ENCODE results near the gene DNMT3A. TPM values are rescaled to one million over a fixed set of nuclear protein-coding genes. Genes with fewer than 3 reads are reported as not detected.
"Not testable (repeated sequence)": the region's sequence is repeated elsewhere in the genome, so short reads cannot be mapped to it uniquely, and the experiment has no call there.

The DNMT3A gene
- total RNA-seq, 1 donor from 2014 or later, result 19.6 TPM

GRCh38 chr2:25219621-25220020 is 122.1 kb downstream of the DNMT3A start:
- no peak for DNase-seq (ENCODE audit: extremely low read depth, low read depth, low spot score)

GRCh38 chr2:25218100-25218499 is 123.6 kb downstream of the DNMT3A start:
- DNase-seq (ENCODE audit: extremely low read depth, low read depth, low spot score), result no peak

- no peak for DNase-seq (ENCODE audit: extremely low read depth, low read depth, low spot score)
These were observed 125.6 kb downstream of the DNMT3A start for GRCh38 chr2:25215948-25216679.

DNA sequence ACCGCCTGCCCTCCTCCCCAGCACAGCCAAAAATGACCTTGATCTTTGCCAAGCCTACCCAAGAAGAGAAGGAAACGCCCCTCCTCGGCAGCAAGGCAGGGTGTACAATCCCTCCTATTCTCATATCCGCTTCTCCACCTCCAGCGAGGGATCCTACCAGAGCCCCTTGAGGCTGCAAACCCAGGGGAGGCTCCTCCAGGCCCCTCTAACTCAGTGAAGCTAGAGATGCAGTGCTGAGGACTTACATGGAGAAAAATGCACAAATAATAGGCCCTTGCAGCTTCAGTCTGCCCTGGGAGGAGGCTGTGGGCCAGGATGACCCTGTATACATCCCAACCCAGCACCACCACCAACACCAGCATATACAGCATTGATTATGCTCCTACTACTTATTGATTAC is 126.5 kb downstream of the DNMT3A start:
- DNase-seq (ENCODE audit: extremely low read depth, low read depth, low spot score), result no peak

GRCh38 chr2:25213229-25213628 is 128.5 kb downstream of the DNMT3A start:
- no peak for DNase-seq (ENCODE audit: extremely low read depth, low read depth, low spot score)

DNA sequence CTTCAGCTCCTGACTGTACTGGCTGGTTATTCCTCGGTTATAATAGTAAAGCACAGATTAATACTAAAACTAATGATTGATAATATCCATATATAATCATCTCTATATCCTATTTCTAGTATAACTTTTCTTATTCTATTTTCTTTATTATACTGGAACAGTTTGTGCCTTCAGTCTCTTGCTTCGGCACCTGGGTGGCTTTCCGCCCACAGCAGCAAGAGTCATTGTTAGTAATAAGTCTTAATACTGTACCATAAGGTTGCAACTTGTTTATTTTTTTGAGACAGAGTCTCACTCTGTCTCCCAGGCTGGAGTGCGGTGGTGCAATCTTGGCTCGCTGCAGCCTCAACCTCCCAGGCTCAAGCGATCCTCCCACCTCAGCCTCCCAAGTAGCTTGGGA is 130.8 kb downstream of the DNMT3A start:
- not testable (repeated sequence) for DNase-seq (ENCODE audit: extremely low read depth, low read depth, low spot score)

- DNase-seq (ENCODE audit: extremely low read depth, low read depth, low spot score), result no peak
These were observed 134.6 kb downstream of the DNMT3A start for GRCh38 chr2:25207078-25207545.

- no peak for DNase-seq (ENCODE audit: extremely low read depth, low read depth, low spot score)
These were observed 137.4 kb downstream of the DNMT3A start for GRCh38 chr2:25204190-25204838.

- no peak for DNase-seq (ENCODE audit: extremely low read depth, low read depth, low spot score)
These were observed 139.4 kb downstream of the DNMT3A start for GRCh38 chr2:25202275-25202674.

DNA sequence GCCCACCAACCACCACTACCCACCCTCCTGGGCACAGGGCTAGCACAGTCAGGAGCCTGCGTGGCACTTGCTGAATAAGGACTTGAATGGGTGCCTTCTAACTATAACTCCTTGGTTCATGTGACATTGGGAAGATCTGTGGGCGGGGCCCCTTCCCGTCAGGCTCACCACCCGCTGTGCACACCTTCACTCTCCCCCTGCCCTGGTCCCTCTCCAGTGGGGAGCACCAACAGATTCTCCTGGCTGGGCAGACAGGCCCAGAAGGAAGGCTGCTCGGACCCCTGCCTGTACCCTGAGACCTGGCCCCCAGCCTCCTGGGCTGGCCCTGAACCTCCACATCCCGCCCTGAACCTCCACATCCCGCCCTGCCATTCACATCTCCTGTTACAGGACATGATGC is 139.9 kb downstream of the DNMT3A start:
- DNase-seq (ENCODE audit: extremely low read depth, low read depth, low spot score), result no peak

DNA sequence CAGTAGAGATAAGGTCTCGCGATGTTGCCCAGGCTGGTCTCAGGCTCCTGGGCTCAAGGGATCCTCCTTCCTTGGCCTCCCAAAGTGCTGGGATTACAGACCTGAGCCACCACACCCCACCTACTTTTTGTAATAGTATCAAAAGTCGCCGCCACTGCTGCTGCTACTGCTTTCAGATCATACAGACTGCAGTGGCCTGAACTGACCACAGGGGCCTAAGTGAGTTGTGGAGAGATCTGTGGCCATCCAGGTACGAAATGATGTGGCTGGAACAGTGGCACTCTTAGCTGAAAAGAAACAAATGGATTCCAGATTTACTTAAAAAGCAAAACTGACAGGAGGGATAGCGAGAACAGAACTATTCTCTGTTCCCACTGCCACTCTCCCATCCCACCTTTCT is 140.5 kb downstream of the DNMT3A start:
- DNase-seq (ENCODE audit: extremely low read depth, low read depth, low spot score), result no peak

- no peak for DNase-seq (ENCODE audit: extremely low read depth, low read depth, low spot score)
These were observed 143.1 kb downstream of the DNMT3A start for GRCh38 chr2:25198576-25198975.

DNA sequence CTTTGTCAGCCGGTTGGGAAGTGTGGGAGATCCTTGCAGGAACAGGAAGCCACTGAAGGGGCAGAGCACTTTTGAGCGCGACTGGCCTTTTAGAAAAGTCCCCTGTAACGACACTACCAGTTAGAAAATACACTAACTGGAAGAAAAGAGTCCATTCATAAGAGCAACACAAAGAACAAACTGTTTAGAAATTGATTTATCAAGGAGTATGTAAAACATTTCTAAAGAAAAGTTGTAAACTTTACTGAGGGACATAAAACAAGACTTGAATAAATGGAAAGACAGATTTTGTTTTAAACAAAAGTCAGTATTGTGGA is 143.6 kb downstream of the DNMT3A start:
- no peak for DNase-seq (ENCODE audit: extremely low read depth, low read depth, low spot score)

DNA sequence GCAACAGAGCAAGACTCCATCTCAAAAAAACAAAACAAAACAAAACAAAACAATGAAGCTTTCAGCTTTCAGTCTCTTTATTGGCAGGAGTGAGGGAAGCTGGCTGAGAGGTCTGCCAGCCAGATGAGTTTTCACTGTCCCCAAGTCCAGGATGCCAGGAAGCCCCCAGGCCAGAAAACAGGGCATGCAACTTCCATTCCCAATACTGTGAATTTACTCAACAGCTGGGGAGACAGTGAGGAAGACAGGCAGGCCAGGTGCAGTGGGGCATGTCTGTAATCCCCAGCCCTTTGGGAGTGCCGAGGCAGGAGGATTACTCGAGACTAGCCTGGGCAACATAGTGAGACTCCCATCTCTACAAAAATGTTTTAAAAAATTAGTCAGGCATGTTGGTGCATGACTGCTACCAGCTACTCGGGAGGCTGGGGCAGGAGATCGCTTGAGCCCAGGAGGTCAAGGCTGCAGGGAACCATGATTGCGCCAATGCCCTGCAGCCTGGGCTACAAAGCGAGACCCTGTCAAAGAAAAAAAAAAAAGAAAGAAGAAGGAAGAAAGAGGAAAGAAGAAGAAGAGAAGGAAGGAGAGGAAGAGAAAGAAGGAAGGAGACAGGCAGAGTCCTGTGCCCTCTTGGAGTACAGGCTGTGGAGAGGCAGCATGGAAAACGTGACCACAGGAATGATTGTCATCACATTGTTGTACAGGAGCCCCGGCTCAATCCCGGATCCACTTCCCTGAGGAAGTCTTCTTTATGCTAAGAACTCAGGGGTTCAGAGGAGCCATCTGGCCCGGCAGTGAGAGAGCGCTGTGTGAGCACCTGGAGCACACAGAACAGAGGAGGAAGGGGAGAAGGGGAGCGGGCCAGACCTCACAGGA is 144.2 kb downstream of the DNMT3A start:
- no peak for DNase-seq (ENCODE audit: extremely low read depth, low read depth, low spot score)

DNA sequence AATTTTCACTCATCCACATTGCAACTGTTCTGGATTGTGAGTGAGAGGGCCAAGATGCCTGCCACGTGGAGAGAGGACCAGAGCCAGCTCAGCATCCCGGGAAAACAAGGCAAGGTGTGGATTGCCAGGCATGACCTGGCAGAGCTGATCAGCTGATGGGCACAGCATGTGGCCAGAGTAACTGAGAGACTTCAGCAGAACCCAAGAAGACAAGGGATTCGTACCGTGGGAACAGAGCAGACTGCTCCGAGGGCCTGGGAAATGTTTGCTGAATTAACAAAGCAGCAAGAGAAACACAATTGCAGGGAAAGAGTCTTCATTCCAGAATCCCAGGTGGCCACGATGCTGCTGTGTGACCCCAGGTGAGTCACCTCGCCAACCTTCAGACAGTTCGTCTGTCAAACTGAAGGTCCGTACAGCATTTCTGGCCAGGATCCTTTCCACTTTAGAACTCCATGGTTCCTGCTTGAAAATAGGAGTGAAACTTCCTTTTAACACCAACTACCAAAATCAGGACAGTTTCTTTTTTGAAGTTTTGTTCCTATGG is 147.1 kb downstream of the DNMT3A start:
- no peak for DNase-seq (ENCODE audit: extremely low read depth, low read depth, low spot score)

DNA sequence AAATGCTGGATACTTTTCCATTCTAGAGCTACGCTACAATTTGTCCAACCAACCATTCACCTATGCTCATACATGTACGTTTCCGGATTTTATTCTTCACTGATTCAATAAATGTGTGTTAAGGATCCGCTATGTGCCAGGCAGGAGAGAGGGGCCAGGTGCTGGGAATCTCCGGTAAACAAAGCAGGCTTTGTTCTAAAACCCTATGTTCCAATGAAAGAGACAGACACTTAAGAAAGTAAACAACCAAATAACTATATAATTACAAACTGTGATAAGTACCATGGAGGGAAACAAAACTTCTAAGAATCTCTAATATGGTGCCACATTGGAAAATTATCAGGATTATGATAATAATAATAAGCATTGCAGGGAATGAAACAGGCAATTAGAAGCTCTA is 151.2 kb downstream of the DNMT3A start:
- no peak for DNase-seq (ENCODE audit: extremely low read depth, low read depth, low spot score)

DNA sequence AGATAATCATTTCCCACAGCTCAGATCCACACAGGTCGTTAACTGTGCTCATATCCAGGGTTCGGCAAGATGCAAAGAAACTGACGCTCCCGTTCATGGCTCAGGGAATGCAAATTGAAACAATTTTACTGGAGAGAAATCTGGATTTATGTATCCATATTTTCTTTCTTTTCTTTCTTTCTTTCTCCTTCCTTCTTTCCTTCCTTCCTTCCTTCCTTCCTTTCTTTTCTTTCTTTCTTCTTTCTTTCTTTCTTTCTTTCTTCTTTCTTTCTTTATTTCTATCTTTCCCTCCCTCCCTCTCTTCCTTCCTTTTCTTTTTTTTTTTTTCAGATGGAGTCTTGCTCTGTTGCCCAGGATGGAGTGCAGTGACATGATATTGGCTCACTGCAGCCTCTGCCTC is 153.3 kb downstream of the DNMT3A start:
- no peak for DNase-seq (ENCODE audit: extremely low read depth, low read depth, low spot score)

DNA sequence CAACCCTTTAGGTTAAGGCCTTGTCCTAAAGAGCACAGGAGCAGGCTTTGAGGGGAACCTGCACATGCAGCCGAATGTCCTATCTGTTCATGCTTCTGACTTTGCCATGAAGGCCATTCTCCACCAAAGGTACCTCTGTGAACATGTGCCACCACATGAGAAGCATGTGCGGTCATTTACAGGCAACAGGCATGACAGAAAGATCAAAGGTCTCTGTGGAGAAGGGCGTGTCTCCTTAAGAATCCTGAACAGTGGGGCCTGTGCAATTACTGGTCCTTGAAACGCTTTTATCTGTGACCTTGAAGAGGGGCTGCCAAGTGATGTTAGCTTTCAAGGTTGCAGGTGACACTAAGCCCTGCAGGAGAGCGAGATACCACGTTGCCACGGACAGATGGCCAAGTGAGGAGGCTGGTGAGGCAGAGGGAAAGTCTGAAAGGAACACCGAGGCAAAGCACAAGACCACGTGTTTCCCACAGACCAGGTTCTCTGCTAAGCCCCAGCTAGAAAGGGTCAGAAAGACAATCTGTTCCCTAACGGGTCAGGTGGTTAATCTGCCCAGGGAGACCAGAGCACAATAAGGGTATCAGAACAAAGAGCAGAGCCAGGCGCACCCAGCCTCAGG is 153.9 kb downstream of the DNMT3A start:
- DNase-seq (ENCODE audit: extremely low read depth, low read depth, low spot score), result no peak

DNA sequence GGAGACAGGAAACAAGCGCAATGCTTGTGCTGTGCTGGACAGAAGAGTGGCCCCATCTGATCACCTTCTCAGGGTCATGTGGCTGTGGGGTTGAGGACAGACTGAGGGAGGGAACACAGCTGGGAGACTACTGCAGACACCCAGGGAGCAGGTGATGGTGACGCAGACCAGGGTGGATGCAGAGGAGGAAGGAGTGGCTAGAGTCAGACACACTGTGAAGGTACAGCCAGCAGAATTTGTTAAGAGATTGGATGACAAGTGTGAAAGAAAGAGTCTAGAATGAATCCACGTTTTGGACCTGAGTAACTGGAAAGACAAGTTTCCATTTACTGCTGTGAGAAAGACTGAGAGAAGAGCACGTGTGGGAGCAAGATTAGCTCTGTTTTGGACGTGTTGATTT is 157.5 kb downstream of the DNMT3A start:
- DNase-seq (ENCODE audit: extremely low read depth, low read depth, low spot score), result no peak

DNA sequence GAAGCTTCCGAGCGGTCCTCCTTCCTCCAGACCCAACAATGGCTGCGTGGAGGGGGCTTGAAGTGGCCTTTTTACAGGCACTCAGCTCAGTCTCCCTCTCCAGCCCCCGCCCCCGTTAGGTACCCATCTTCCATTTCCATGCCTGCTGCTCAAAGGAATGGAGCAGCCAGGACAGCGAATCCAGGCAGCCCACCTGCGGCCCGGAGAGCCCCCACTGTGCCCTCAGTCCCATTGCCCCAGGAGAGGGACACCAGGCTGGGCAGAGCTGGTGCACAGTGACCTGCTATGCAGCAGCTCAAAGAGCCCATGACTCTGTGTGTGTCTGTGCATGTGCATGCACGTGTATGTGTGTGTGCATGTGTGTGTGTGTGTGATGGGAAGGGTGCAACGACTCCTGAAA is 162.7 kb downstream of the DNMT3A start:
- DNase-seq (ENCODE audit: extremely low read depth, low read depth, low spot score), result no peak
